Parathyroid adenoma (tissue), 2 donors: ENCODE results near the gene FHL3.
"Not testable (repeated sequence)": the region's sequence is repeated elsewhere in the genome, so short reads cannot be mapped to it uniquely, and the experiment has no call there.

Source experiments
- H2AFZ ChIP-seq: fragments of 300-600 bp; sonication (generic); one replicate; pipeline ENCODE4 v1.7.0; 2017; ENCODE audit warnings: antibody characterized with exemption, mild to moderate bottlenecking
- H3K27ac ChIP-seq: fragments of 300-600 bp; sonication (generic); one replicate; pipeline ENCODE4 v1.7.0; 2017
- H3K27me3 ChIP-seq: fragments of 300-600 bp; sonication (generic); one replicate; pipeline ENCODE4 v1.7.0; 2017; ENCODE audit warnings: low read length; ENCODE audit not compliant: control insufficient read depth, insufficient read depth
- H3K36me3 ChIP-seq: fragments of 300-600 bp; sonication (generic); one replicate; pipeline ENCODE4 v1.7.0; 2017; ENCODE audit warnings: low read length; ENCODE audit not compliant: control insufficient read depth, insufficient read depth
- H3K4me1 ChIP-seq: fragments of 300-600 bp; sonication (generic); one replicate; pipeline ENCODE4 v1.7.0; 2017; ENCODE audit warnings: control low read depth
- H3K4me2 ChIP-seq: fragments of 300-600 bp; sonication (generic); one replicate; pipeline ENCODE4 v1.7.0; 2017; ENCODE audit warnings: low read length
- H3K4me3 ChIP-seq: fragments of 300-600 bp; sonication (generic); one replicate; pipeline ENCODE4 v1.7.0; 2017; ENCODE audit warnings: low read depth, low read length
- H3K79me2 ChIP-seq: fragments of 300-600 bp; sonication (generic); one replicate; pipeline ENCODE4 v1.7.0; 2017; ENCODE audit warnings: control low read depth
- H3K9ac ChIP-seq: fragments of 300-600 bp; sonication (generic); one replicate; pipeline ENCODE4 v1.7.0; 2017; ENCODE audit warnings: mild to moderate bottlenecking
- H3K9me3 ChIP-seq: fragments of 300-600 bp; sonication (generic); one replicate; pipeline ENCODE4 v1.7.0; 2017; ENCODE audit warnings: low read length; ENCODE audit not compliant: control insufficient read depth
- CTCF ChIP-seq: fragments of 300-600 bp; sonication (generic); IDR thresholded peaks from one replicate; pipeline ENCODE4 v1.7.0; 2017; ENCODE audit warnings: antibody characterized with exemption, mild to moderate bottlenecking
- donor health status: primary hyperparathyroidism.

Gene FHL3

GRCh38 chr1:37965301-37965700 is 40.0 kb downstream of the FHL3 start:
- Histone ChIP-seq H3K27ac (no peak overlapping the region), H2AFZ (no peak overlapping the region), H3K9me3 (no peaks in the 10 kb centered on the region), H3K27me3 (no peaks in the 10 kb centered on the region), H3K4me2 (no peak overlapping the region), H3K79me2 (no peaks in the 10 kb centered on the region), H3K36me3 (no peaks in the 10 kb centered on the region), H3K4me1 (no peaks in the 10 kb centered on the region), H3K4me3 (no peak overlapping the region), H3K9ac (no peak overlapping the region)
- no peak for TF ChIP-seq CTCF

- not testable (repeated sequence) for H3K36me3 ChIP-seq, H3K27me3 ChIP-seq
Measured at GRCh38 chr1:37964106-37964505, 41.2 kb downstream of the FHL3 start.

DNA sequence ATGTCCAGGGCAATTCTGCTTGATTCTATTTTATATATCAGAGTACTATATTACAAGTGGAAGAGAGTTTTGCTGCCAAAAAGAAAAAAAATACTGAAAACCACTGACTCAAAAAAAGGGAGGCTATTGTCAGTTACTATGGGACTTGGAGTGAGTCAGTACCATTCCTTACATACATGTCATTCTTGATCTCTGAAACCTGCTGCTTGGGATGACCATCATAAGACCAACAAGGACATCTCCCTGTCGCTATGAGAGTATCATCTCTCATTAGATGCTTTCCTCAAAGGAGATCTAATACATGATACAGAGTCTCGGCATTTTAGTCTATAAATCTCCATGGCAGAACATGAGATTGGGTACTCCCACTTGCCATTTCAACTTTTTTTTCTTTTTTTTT is 46.6 kb downstream of the FHL3 start:
- Histone ChIP-seq H2AFZ (no peak overlapping the region), H3K27me3 (no peaks in the 10 kb centered on the region), H3K36me3 (no peaks in the 10 kb centered on the region), H3K27ac (no peak overlapping the region), H3K79me2 (no peaks in the 10 kb centered on the region), H3K9me3 (no peaks in the 10 kb centered on the region), H3K4me1 (no peaks in the 10 kb centered on the region), H3K4me3 (no peak overlapping the region), H3K9ac (no peak overlapping the region), H3K4me2 (no peak overlapping the region)
- no peak for TF ChIP-seq CTCF

More at GRCh38 chr1:37964106-37964505, 41.2 kb downstream of the FHL3 start:
- H3K4me2 ChIP-seq, H3K9me3 ChIP-seq, H3K79me2 ChIP-seq, H3K4me1 ChIP-seq, H3K9ac ChIP-seq, H2AFZ ChIP-seq, H3K4me3 ChIP-seq, H3K27ac ChIP-seq: not testable (repeated sequence)

- H3K4me2 ChIP-seq = no peak overlapping the region
- H3K4me1 ChIP-seq = no peaks in the 10 kb centered on the region
- H3K27me3 ChIP-seq = no peaks in the 10 kb centered on the region
- no peaks in the 10 kb centered on the region for H3K79me2 ChIP-seq
- no peak overlapping the region for H3K4me3 ChIP-seq
- no peak for TF ChIP-seq CTCF
- no peaks in the 10 kb centered on the region for H3K9me3 ChIP-seq
- no peaks in the 10 kb centered on the region for H3K36me3 ChIP-seq
- no peak overlapping the region for H2AFZ ChIP-seq
- H3K27ac ChIP-seq = no peak overlapping the region
- no peak overlapping the region for H3K9ac ChIP-seq
Measured at GRCh38 chr1:37955685-37956084, 49.6 kb downstream of the FHL3 start.

GRCh38 chr1:37954316-37954971 is 50.9 kb downstream of the FHL3 start:
- no peak for TF ChIP-seq CTCF
- Histone ChIP-seq H3K27ac (no peak overlapping the region), H2AFZ (no peak overlapping the region), H3K36me3 (no peaks in the 10 kb centered on the region), H3K4me3 (no peak overlapping the region), H3K9ac (no peak overlapping the region), H3K27me3 (no peaks in the 10 kb centered on the region), H3K9me3 (no peaks in the 10 kb centered on the region), H3K4me2 (no peak overlapping the region), H3K4me1 (no peaks in the 10 kb centered on the region), H3K79me2 (no peaks in the 10 kb centered on the region)
